ENCODE measurements around the gene GAS2.

Gene GAS2

DNA sequence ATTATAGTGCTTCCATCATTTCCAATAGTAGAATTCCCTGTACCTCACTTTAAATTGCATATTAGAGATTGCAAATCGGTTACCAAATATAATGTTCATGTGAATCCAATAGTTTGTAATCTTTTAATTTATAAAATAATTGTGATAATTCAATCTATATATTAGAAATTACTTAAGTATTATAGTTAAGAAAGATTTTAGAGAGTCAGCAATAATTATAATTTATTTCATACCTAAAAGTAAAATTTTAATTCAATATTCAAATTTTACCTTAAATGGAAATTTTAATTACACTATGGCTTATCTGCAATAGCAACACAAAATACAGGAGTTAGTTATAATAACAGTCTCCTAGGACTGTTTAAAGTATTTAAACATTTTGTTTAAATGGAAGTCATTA lies 180.3 kb downstream of the GAS2 start:
- no peak overlapping the region for H3K4me3 ChIP-seq (ENCODE audit: low read length)
- DNase-seq (ENCODE audit: low read depth): no peak
- TF ChIP-seq, protein P1, sequence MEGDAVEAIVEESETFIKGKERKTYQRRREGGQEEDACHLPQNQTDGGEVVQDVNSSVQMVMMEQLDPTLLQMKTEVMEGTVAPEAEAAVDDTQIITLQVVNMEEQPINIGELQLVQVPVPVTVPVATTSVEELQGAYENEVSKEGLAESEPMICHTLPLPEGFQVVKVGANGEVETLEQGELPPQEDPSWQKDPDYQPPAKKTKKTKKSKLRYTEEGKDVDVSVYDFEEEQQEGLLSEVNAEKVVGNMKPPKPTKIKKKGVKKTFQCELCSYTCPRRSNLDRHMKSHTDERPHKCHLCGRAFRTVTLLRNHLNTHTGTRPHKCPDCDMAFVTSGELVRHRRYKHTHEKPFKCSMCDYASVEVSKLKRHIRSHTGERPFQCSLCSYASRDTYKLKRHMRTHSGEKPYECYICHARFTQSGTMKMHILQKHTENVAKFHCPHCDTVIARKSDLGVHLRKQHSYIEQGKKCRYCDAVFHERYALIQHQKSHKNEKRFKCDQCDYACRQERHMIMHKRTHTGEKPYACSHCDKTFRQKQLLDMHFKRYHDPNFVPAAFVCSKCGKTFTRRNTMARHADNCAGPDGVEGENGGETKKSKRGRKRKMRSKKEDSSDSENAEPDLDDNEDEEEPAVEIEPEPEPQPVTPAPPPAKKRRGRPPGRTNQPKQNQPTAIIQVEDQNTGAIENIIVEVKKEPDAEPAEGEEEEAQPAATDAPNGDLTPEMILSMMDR (conservative IDR thresholded peaks at IDR 0.05; ENCODE audit: low read depth, low read length): no peak

DNA sequence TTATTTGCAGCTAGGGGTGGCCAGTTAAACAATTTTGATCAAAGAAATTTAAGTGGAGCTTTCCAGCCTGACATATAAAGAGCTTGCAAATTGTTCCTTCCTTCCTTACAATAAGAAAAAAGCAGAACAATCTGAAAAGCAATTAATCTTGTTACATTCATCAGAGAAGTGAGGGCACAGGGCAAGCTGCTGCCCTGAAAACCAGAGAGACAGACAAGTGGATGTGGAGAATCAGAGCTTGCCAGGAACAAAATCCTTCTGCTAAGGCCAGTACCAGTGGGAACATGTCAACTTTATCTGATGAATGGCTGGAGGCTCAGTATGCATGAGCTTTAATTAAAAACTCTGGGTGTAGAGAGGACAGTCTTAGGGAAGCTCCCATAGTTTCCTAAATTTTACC lies 185.1 kb downstream of the GAS2 start:
- no peak overlapping the region for H3K4me3 ChIP-seq (ENCODE audit: low read length)
- DNase-seq (ENCODE audit: low read depth): no peak
- TF ChIP-seq, protein P1 (conservative IDR thresholded peaks at IDR 0.05; ENCODE audit: low read depth, low read length): no peak

DNA sequence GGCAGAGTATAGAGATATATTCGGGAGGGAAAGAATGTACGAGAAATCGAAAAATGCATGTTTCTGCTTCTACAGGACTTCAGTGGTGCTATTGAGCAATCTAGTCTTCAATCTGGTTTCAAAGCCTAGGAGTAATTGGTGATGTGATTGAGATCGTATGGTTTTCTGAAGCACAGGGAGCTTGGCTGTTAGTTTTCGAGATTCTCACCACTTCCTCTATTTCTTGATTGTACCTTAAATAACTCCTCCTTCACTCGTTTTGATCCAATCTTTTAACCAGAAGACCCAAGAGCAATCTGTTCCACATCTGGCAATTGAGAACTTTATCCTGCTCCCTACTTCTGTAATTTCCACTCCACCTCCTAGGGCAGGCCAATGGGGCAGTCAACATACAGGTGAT lies 193.3 kb downstream of the GAS2 start:
- no peak for DNase-seq (ENCODE audit: low read depth)
- TF ChIP-seq, protein P1 (conservative IDR thresholded peaks at IDR 0.05; ENCODE audit: low read depth, low read length): no peak
- no peak overlapping the region for H3K4me3 ChIP-seq (ENCODE audit: low read length)

DNA sequence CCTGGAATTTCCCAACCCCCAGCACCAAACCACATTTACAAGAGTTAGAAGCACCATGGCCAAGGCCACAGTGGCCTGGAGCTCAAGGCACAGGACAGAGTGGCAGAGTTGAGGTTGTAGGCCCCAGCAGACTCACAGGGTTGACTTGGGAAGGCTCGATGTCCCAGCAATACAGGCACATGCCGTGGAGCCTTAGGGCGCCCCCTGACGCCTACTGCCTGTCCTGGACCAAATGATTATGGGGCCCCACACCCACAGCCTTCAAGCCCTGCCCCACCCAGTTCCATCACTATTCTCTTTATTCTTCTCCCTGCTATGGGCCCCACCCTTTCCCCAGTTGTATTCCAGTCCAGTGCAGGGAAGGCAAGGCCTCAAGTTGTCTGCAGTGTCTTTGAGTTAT lies 193.8 kb downstream of the GAS2 start, which contains the start of gene CCDC179:
CCDC179 (minus strand) TSS at position 234 of the 400 bp plus-strand sequence; CDS start at position 181, 53 bp downstream.
- no peak within 1 kb of the TSS for H3K4me3 ChIP-seq (ENCODE audit: low read length)
- no peak for DNase-seq (ENCODE audit: low read depth)
- TF ChIP-seq, protein P1 (conservative IDR thresholded peaks at IDR 0.05; ENCODE audit: low read depth, low read length): no peak
